ENCODE measurements around the gene JPH2. TPM values are rescaled to one million over a fixed set of nuclear protein-coding genes. Genes with fewer than 3 reads are reported as not detected.

Gene JPH2
- polyA plus RNA-seq, 1 experiment, result 14.7 TPM

DNA sequence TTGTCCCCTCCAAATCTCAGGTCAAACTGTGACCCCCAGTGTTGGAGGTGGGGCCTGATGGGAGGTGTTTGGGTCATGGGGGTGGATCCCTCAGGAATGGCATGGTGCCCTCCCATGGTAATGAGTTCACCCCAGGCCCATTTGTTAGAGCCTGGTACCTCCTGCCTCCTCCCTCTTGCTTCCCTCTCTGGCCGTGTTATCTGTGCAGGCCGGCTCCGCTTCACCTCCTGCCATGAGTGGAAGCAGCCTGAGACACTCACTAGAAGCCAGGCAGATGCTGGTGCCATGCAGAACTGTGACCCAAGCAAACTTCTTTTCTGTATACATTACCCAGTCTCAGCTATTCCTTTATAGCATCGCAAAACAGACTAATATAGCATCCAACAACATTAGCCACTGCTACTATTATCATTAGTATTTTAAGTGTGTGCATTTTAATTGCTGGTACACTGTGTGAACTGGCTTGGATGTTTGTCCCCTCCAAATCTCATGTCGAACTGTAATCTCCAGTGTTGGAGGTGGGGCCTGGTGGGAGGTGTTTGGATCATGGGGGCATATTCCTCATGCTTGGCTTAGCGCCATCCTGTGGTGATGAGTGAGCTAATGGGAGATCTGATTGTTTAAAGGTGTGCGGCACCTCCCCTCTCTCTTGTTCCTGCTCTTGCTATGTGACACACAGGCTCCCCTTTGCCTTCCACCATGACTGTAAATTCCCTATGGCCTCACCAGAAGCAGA, 35.8 kb upstream of the JPH2 start:
- no peak for DNase-seq (ENCODE audit: low read depth)
- TF ChIP-seq, protein P1, sequence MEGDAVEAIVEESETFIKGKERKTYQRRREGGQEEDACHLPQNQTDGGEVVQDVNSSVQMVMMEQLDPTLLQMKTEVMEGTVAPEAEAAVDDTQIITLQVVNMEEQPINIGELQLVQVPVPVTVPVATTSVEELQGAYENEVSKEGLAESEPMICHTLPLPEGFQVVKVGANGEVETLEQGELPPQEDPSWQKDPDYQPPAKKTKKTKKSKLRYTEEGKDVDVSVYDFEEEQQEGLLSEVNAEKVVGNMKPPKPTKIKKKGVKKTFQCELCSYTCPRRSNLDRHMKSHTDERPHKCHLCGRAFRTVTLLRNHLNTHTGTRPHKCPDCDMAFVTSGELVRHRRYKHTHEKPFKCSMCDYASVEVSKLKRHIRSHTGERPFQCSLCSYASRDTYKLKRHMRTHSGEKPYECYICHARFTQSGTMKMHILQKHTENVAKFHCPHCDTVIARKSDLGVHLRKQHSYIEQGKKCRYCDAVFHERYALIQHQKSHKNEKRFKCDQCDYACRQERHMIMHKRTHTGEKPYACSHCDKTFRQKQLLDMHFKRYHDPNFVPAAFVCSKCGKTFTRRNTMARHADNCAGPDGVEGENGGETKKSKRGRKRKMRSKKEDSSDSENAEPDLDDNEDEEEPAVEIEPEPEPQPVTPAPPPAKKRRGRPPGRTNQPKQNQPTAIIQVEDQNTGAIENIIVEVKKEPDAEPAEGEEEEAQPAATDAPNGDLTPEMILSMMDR (IDR thresholded peaks at IDR 0.05; ENCODE audit: insufficient read depth, low read depth, low read length), result no peak
- POLR2A ChIA-PET, result no interaction called here
- CTCF ChIA-PET, result interaction anchor here (1.2 kb wide), 1 partner anchor 8 kb away, joined by 4 read pairs; no protein-coding TSS in a partner anchor
- Histone ChIP-seq H3K36me3 (ENCODE audit: control insufficient read depth, insufficient read depth, low read length) (no peaks in the 10 kb centered on the region), H3K4me3 (ENCODE audit: low read depth, low read length) (no peak overlapping the region), H3K27me3 (ENCODE audit: control insufficient read depth, insufficient read depth, low read length) (no peaks in the 10 kb centered on the region)

DNA sequence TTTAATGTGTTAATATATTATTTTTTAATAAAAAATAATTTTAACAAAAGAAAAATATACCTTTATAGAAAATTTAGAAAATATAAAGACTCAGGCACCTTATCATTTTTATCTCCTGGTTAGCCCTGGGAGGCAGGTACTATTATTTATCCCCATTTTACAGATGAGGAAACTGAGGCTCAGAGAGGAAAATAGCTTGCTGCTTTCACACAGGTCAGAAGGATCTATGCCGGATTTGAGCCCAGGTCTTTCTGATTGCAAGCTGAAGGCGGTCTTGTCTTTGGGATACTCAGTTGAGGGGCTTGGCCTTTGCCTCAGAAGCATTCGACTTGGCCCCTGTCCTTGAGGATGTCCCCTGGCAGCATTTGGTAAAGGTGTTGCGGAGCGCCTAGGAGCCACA, 35.0 kb upstream of the JPH2 start:
- H3K4me3 ChIP-seq (ENCODE audit: low read depth, low read length), result no peak overlapping the region
- TF ChIP-seq, protein P1 (IDR thresholded peaks at IDR 0.05; ENCODE audit: insufficient read depth, low read depth, low read length), result no peak
- no peaks in the 10 kb centered on the region for H3K36me3 ChIP-seq (ENCODE audit: control insufficient read depth, insufficient read depth, low read length)
- ChIA-PET CTCF (no interaction called here), POLR2A (no interaction called here)
- H3K27me3 ChIP-seq (ENCODE audit: control insufficient read depth, insufficient read depth, low read length), result no peaks in the 10 kb centered on the region
- no peak for DNase-seq (ENCODE audit: low read depth)

DNA sequence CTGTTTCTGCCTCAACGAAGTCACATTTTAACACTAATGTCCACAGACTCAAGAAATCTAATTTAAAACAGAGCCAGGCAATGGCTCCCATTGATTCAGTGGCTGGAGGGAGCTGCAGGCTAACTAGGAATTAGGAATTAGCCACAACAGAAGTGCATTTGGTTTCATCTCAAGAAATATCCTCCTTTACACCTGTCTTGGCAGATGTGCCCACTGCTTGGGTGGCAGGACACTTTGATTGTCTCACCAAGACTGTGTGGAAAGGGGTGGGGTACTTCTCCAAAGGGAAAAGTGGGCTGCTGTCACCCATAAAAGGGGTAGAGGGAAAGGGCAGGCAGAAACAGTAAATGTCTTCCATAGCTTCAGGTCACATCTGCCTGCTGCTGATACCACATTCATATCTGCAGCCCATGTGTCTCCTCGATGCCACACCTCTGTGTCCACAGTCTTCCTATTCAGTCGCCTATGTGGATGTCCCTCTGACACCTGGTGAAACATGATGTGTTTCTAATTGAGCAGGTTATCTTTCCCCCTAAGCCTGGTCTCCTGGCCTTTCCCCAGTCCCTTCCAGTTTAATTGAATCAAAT, 34.5 kb upstream of the JPH2 start:
- Histone ChIP-seq H3K27me3 (ENCODE audit: control insufficient read depth, insufficient read depth, low read length) (no peaks in the 10 kb centered on the region), H3K36me3 (ENCODE audit: control insufficient read depth, insufficient read depth, low read length) (no peaks in the 10 kb centered on the region), H3K4me3 (ENCODE audit: low read depth, low read length) (no peak overlapping the region)
- DNase-seq (ENCODE audit: low read depth), result no peak
- TF ChIP-seq, protein P1 (IDR thresholded peaks at IDR 0.05; ENCODE audit: insufficient read depth, low read depth, low read length), result no peak
- ChIA-PET POLR2A (no interaction called here), CTCF (no interaction called here)

DNA sequence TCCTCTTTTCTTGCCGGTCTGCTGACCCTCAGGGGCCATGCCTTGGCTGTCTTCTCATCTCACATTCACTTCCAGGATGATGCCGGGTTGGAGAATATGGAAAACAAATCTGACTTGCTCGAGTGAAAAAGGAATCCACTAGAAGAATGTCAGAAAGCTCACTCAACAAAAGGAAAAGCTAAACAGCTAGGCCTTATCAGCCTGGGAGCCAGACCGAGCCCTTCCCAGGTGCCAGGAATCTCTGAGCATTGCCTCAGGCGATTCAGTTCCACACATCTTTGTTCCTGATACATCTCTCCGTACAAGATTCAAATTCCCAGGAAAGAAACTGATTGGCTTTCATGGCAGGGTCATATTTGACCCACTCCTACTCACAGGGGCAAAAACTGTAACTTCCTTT, 32.8 kb upstream of the JPH2 start:
- TF ChIP-seq, protein P1 (IDR thresholded peaks at IDR 0.05; ENCODE audit: insufficient read depth, low read depth, low read length), result no peak
- H3K27me3 ChIP-seq (ENCODE audit: control insufficient read depth, insufficient read depth, low read length), result no peaks in the 10 kb centered on the region
- H3K36me3 ChIP-seq (ENCODE audit: control insufficient read depth, insufficient read depth, low read length), result no peaks in the 10 kb centered on the region
- ChIA-PET CTCF (interaction anchor here (0.6 to 9.6 kb wide), 3 partner anchors 91 to 251 kb away, joined by 3 to 203 read pairs (median 48); partner anchors contain the start of gene FITM2), POLR2A (no interaction called here)
- no peak overlapping the region for H3K4me3 ChIP-seq (ENCODE audit: low read depth, low read length)
- no peak for DNase-seq (ENCODE audit: low read depth)

DNA sequence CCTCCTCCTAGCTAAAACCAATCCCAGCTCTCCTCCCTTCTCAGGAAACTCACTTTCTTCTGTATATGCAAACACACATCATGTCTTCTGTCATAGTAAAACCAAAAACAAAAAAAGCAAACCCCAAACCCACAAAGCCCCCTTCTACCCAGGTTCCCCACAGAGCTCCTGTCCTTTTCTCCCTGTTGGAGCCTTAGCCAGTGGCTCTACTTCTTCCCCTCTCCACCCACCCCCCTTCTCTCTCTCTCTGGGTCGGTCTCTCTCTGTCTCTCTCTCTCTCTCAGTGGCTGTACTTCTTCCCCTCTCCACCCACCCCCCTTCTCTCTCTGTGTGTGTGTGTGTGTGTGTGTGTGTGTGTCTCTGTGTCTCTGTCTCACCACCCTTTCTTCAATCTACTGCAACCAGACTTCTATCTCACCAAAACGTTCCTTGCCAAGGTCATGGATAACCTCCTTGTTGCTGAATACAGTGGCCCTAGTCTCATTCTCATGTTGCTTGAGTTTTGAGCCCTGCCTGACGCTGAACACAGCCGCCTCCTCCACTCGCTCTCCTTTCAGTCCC, 32.3 kb upstream of the JPH2 start:
- CTCF ChIA-PET, result interaction anchor here (1.1 to 9.6 kb wide), 9 partner anchors 10 to 251 kb away, joined by 3 to 203 read pairs (median 7); partner anchors contain the start of gene FITM2
- no peak for DNase-seq (ENCODE audit: low read depth)
- POLR2A ChIA-PET, result no interaction called here
- no peak overlapping the region for H3K4me3 ChIP-seq (ENCODE audit: low read depth, low read length)
- no peaks in the 10 kb centered on the region for H3K27me3 ChIP-seq (ENCODE audit: control insufficient read depth, insufficient read depth, low read length)
- no peaks in the 10 kb centered on the region for H3K36me3 ChIP-seq (ENCODE audit: control insufficient read depth, insufficient read depth, low read length)
- TF ChIP-seq, protein P1 (IDR thresholded peaks at IDR 0.05; ENCODE audit: insufficient read depth, low read depth, low read length), result no peak

Measured in BJ (cell line).